NCI-H2227 treated with DMSO at 0.1 percent for 48 hours (cell line): ENCODE results near the gene THBS2.
"Not testable (repeated sequence)": the region's sequence is repeated elsewhere in the genome, so short reads cannot be mapped to it uniquely, and the experiment has no call there.

Source experiments
- DNase-seq: peaks from one replicate; lab custom pipeline; 2025; lab: John Stamatoyannopoulos, UW

Gene THBS2

GRCh38 chr6:169210611-169211010, 43.0 kb downstream of the THBS2 start:
- DNase-seq, result no peak

GRCh38 chr6:169208011-169208410, 45.6 kb downstream of the THBS2 start:
- DNase-seq, result no peak

DNA sequence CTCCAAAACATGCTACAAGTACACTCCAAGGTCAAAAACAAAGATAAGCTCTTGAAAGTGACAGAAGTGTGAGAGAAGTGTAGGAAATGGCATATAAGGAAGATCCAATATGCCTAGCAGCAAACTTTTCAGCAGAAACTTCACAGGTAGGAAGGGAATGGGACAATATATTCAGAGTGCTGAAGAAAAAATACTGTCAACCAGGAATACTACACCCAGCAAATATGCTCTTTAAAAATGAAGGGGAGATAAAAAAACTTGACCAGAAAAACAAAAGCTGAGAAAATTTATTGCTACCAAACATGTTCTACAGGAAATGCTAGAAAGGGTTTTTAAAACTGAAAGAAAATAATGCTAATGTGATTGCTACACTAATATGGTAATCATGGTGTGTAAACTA, 46.2 kb downstream of the THBS2 start:
- DNase-seq, result no peak

- DNase-seq, result no peak
Measured at GRCh38 chr6:169205176-169206160, 48.2 kb downstream of the THBS2 start.

DNA sequence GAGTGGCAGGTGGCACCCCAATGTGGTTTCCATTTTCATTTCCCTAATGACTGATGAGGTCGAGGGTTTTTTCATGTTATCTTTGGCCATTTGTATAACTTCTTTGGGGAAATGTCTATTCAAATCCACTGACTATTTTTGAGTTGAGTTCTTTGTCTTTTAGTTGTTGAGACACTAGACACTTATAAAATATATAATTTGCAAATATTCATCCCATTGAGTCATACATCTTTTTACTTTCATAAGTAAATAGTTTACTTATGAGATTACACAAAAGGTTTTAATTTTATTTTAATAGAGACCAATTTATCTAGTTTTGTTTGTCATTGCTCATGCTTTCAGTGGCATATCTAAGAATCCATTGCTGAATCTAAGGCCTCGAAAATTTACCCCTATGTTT, 49.5 kb downstream of the THBS2 start:
- no peak for DNase-seq

- no peak for DNase-seq
Measured at GRCh38 chr6:169201985-169202384, 51.7 kb downstream of the THBS2 start.

- no peak for DNase-seq
Measured at GRCh38 chr6:169200893-169201514, 52.6 kb downstream of the THBS2 start.

GRCh38 chr6:169199625-169200335, 53.9 kb downstream of the THBS2 start:
- no peak for DNase-seq

DNA sequence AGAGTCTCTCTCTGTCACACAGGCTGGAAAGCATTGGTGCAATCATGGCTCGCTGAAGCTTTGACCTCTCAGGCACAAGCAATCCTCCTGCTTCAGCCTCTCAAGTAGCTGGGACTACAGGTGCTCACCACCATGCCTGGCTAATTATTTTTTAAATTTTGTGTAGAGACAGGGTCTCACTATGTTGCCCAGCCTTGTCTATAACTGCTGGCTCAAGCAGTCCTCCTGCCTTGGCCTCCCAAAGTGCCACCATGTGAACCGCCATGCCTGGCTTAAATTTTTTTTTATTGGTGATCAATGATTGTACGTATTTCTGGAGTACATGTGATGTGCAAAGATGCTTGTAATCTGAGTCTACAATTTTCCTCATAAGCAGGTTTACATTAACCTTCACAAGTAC, 54.8 kb downstream of the THBS2 start:
- no peak for DNase-seq

GRCh38 chr6:169197929-169198328, 55.7 kb downstream of the THBS2 start:
- DNase-seq, result not testable (repeated sequence)

DNA sequence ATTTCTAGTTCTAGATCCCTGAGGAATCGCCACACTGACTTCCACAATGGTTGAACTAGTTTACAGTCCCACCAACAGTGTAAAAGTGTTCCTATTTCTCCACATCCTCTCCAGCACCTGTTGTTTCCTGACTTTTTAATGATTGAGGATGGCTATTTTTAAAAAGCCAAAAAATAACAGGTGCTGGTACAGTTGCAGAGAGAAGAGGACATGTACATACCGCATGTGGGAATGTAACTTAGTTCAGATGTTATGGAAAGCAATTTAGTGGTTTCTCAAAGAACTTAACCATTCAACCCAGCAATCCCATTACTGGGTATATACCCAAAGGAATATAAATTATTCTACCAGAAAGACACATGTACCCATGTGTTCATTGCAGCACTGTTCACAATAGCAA, 57.4 kb downstream of the THBS2 start:
- not testable (repeated sequence) for DNase-seq

DNA sequence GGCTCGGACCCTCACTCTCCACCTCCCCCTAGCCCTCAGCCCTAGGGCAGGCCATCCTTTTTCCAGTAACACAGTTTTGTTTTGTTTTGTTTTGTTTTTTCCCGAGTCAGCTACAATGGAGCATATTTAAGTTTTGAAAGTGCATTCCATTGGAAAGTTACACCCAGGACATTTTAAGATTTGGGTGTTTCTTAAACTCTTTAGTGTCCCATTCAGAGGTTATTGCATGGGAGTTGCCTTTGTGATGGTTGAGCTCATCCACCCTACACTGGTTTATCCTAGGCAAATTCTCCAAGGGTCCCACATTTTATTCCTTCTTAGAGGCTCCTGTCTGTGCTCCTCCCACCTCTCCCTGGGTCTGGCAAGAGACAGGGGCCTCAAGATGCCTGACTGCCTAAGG, 58.9 kb downstream of the THBS2 start:
- DNase-seq, result no peak

GRCh38 chr6:169190970-169191369, 62.7 kb downstream of the THBS2 start:
- DNase-seq, result no peak

DNA sequence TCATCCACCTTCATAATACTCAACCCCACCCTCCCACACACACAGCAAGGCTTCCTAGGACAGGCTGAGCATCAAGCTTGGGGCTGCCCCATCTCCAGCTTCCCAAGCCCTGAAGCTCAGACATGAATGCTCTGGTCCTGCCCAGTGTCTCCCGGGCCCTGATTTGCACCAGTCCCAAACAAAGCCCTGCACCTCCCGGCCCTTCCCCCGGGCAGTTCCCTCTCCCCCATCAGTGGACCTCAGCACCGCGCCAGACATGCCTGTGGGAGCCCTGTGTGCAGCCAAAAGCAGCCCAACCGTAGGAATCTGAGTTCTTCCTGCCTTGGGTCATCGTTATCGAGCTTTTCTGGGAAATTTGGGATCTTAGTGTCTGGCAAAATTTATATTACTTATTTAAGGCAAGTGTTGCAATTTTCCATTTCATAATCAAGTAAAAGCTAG, 63.5 kb downstream of the THBS2 start:
- DNase-seq, result no peak

GRCh38 chr6:169189686-169190085, 64.0 kb downstream of the THBS2 start:
- DNase-seq, result no peak

DNA sequence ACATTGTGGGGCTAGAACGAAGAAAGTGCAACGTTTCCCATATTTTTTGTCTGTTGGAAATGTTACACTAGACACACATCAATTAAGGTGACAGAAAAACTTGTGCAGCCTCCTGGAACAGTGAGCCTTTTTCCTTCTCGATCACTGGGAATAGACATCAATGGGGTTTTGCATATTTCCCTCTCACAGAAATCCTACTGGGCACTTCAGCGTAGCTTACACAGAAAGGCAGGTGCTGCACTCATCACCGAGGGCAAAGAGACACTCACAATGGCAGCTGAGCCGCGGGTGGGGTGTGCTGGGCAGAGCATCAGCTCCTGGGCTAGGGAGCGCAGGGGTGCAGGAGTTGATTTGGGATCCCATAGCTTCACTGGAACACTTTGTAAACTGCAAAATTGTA, 64.5 kb downstream of the THBS2 start:
- no peak for DNase-seq

DNA sequence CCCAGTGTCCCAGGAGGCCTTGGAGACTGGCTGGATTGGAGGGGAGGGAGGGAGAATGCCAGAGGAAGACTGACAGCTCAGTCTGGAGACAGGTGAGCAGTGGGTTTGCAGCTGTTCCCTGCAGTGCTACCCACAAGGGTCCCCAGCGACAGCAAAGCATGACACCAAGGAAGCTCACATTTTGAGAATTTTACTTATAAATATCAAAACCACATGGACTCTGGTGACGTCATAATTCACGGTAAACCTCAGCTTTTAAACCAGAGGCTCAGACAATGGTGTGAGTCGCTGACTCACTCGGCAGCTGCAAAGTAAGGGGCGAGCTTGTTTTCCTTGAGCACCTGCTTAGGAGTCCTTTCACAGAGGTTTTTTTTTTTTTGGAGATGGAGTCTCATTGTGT, 65.2 kb downstream of the THBS2 start:
- no peak for DNase-seq

- DNase-seq, result no peak
Measured at GRCh38 chr6:169188051-169188470, 65.6 kb downstream of the THBS2 start.

- no peak for DNase-seq
Measured at GRCh38 chr6:169186496-169187169, 67.0 kb downstream of the THBS2 start.

DNA sequence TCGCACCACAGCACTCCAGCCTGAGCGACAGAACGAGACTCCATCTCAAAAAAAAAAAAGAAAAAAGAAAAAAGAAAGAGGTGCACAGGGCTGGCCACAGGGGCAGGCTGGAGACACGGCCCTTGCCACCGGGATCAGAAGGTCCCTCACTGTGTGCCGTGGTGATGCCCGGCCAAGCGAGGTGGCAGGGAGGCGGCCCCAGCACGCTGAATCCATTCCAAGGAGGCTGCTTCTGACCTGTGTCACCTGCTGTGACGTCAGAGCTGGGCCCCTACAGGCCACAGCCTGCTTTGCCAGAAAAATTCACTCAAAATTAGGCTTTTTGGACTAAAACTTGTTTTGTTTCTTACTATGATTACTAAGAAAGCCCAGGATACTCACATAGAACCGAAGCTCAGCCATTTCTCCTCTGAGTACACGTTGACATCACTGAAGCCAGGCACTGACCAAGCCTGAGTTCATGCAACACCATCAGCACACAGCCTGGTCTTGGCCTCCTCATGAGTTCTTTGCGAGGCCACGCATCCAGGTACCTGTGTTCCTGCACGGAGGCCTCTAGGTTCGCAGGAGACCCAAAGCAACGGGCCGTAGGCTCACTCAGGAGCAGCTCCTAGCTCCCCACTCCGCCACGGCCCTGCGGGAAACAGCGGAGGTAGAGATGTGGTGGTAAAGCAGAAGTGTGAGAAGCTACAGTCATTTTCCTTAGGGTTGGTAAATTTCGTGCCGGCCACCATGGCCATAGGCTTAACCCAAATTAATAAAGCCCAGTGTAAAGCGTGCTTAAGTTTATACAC, 67.8 kb downstream of the THBS2 start:
- DNase-seq, result no peak

DNA sequence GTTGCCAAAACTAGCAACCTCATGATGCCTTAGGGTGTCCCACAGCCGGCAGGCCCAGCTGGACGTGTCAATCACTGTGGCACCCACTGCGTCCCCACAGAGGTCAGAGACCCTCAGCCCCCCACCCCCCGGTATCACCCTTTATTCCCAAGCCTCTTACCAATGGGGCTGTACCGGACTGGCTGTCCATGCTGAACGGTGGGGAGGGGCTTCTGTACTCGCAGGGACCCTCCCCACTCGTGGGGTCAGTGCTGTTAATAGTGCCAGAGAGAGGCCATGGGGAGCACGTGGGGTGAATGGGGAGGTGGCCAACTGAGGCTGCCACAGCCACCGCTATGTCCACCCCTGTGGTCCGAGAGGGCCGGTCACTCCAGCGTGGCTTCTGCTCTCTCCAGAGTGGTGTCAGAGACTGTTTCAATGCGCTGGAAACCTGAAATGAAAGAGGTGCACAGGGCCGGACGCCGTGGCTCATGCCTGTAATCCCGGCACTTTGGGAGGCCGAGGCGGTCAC, 68.6 kb downstream of the THBS2 start:
- no peak for DNase-seq
